Ectodermal cell (in vitro differentiated cells): Measurements from ENCODE around the gene PLCB4.

ENCODE experiments used
- H3K27ac ChIP-seq: 2 replicates; pipeline ENCODE4 v1.7.0; 2013; ENCODE audit warnings: mild to moderate bottlenecking, low read depth, low read length; ENCODE audit not compliant: insufficient read depth, poor library complexity, severe bottlenecking
- H3K27me3 ChIP-seq: 2 replicates; pipeline ENCODE4 v1.7.0; 2013; ENCODE audit warnings: mild to moderate bottlenecking, low read length; ENCODE audit not compliant: insufficient read depth, control insufficient read depth, poor library complexity, severe bottlenecking
- H3K36me3 ChIP-seq: one replicate; pipeline ENCODE4 v1.7.0; 2013; ENCODE audit warnings: low read length; ENCODE audit not compliant: control insufficient read depth, insufficient read depth
- H3K4me1 ChIP-seq: one replicate; pipeline ENCODE4 v1.7.0; 2013; ENCODE audit warnings: low read length; ENCODE audit not compliant: control insufficient read depth, insufficient read depth
- H3K4me3 ChIP-seq: 2 replicates; pipeline ENCODE4 v1.7.0; 2013; ENCODE audit warnings: low read depth, low read length, control low read depth; ENCODE audit not compliant: insufficient read depth
- H3K9me3 ChIP-seq: 2 replicates; pipeline ENCODE4 v1.7.0; 2013; ENCODE audit warnings: mild to moderate bottlenecking, low read length, moderate library complexity; ENCODE audit not compliant: control insufficient read depth
- WGBS, 2 experiments: methylation state at CpG; one replicate each; pipeline ENCODE4 v1.1.7; 2013; ENCODE audit warnings: missing lambda C conversion rate in 2 of 2; 5-methylcytosine and 5-hydroxymethylcytosine counted together

Gene PLCB4

DNA sequence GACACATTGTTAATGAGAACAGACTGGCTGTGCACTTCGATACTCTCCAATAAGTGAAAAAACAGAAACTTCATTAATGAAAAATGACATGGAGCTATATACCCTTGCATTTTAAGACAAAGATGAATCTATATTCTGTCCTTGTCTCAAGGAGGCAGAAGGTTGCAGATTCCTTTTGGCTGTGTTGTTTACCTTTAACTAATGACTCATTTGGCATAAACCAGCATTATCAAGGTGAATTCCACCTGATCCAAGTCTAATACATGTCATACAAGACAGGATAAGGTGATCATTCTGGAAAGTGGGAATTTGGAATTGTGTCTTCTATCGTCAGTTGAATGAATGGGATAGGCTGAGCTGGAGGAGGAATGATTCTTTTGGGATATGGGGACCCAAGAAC lies 192.9 kb downstream of the PLCB4 start:
- Histone ChIP-seq H3K4me3 (no peak overlapping the region), H3K9me3 (no peaks in the 10 kb centered on the region), H3K36me3 (no peaks in the 10 kb centered on the region), H3K27me3 (no peaks in the 10 kb centered on the region), H3K4me1 (peaks cover 4% of the 10 kb centered on the region), H3K27ac (no peak overlapping the region)
- WGBS, 2 experiments = 93 to 100% methylated on average over 2 of the region's 2 CpGs

GRCh38 chr20:9262653-9263194 lies 193.8 kb downstream of the PLCB4 start:
- WGBS, 2 experiments = 92 to 94% methylated on average over 3 of the region's 3 CpGs
- no peaks in the 10 kb centered on the region for H3K9me3 ChIP-seq
- no peaks in the 10 kb centered on the region for H3K36me3 ChIP-seq
- H3K27me3 ChIP-seq = no peaks in the 10 kb centered on the region
- H3K4me3 ChIP-seq = no peak overlapping the region
- peaks cover 4% of the 10 kb centered on the region for H3K4me1 ChIP-seq
- no peak overlapping the region for H3K27ac ChIP-seq

GRCh38 chr20:9269280-9269971 lies 200.5 kb downstream of the PLCB4 start:
- Histone ChIP-seq H3K27ac (no peak overlapping the region), H3K4me3 (no peak overlapping the region), H3K4me1 (no peaks in the 10 kb centered on the region), H3K36me3 (no peaks in the 10 kb centered on the region), H3K27me3 (no peaks in the 10 kb centered on the region), H3K9me3 (no peaks in the 10 kb centered on the region)
- 96% methylated on average over 2 of the region's 2 CpGs; no CpG with 5 or more reads in 1 of the 2 experiments for WGBS, 2 experiments

- no peaks in the 10 kb centered on the region for H3K9me3 ChIP-seq
These were observed 201.9 kb downstream of the PLCB4 start for GRCh38 chr20:9270831-9271230.

DNA sequence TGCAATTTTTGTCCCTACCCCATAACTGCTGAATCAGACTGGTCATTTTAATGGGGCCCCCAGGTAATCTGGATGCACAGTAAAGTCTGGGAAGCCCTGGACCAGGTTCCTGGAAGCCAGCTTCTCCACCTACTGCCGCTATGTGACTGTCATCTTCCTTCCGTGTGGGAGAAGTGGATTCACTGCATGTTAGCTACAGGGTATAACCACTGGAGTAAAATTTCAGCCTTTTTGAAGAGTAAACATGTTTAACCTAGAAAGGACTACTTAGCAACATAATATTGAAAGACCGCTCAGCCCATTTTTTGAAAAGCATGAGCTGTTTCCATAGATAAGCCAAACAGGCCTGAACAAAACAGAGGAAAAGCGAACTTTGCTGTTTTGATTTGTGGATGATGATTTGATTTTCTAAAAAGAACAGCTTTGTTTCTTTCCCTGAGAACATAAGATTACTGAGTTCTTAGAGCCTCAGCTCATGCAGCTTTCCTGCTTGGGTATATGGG lies 208.1 kb downstream of the PLCB4 start:
- H3K27ac ChIP-seq = no peak overlapping the region
- 95 to 98% methylated on average over 4 of the region's 4 CpGs for WGBS, 2 experiments
- no peaks in the 10 kb centered on the region for H3K9me3 ChIP-seq

More at GRCh38 chr20:9270831-9271230, 201.9 kb downstream of the PLCB4 start:
- Histone ChIP-seq H3K36me3 (no peaks in the 10 kb centered on the region), H3K4me3 (no peak overlapping the region), H3K27me3 (no peaks in the 10 kb centered on the region), H3K27ac (no peak overlapping the region), H3K4me1 (no peaks in the 10 kb centered on the region)

GRCh38 chr20:9279918-9280401 lies 211.1 kb downstream of the PLCB4 start:
- Histone ChIP-seq H3K36me3 (no peaks in the 10 kb centered on the region), H3K27me3 (no peaks in the 10 kb centered on the region), H3K9me3 (no peaks in the 10 kb centered on the region), H3K27ac (no peak overlapping the region), H3K4me1 (peaks cover 12% of the 10 kb centered on the region), H3K4me3 (no peak overlapping the region)
- WGBS, 2 experiments = 91 to 93% methylated on average over 2 of the region's 2 CpGs

More for the DNA sequence above, 208.1 kb downstream of the PLCB4 start:
- Histone ChIP-seq H3K4me3 (no peak overlapping the region), H3K27me3 (no peaks in the 10 kb centered on the region), H3K36me3 (no peaks in the 10 kb centered on the region), H3K4me1 (peaks cover 12% of the 10 kb centered on the region)

DNA sequence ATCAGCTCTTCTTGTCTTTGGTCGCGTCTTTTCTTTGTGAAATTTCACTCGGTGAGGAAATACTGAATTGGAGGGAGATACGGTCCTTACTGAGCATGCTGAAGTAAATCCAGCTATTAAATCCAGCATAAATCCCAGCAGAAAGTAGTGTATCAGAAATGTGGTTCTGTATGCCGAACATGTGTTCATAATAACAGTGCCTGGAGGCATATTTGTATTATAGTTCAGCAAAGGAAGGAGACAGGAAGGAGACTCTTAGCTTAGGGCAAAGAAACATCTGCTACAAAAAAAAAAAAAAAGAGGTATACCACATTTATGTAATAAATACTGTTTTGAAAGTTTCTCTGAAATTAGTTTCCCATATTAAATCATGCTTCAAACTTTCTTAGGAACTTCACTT lies 211.8 kb downstream of the PLCB4 start:
- Histone ChIP-seq H3K9me3 (no peaks in the 10 kb centered on the region), H3K27ac (no peak overlapping the region), H3K4me1 (peaks cover 12% of the 10 kb centered on the region), H3K4me3 (no peak overlapping the region), H3K27me3 (no peaks in the 10 kb centered on the region), H3K36me3 (no peaks in the 10 kb centered on the region)
- WGBS, 2 experiments = 94 to 98% methylated on average over 5 of the region's 5 CpGs

DNA sequence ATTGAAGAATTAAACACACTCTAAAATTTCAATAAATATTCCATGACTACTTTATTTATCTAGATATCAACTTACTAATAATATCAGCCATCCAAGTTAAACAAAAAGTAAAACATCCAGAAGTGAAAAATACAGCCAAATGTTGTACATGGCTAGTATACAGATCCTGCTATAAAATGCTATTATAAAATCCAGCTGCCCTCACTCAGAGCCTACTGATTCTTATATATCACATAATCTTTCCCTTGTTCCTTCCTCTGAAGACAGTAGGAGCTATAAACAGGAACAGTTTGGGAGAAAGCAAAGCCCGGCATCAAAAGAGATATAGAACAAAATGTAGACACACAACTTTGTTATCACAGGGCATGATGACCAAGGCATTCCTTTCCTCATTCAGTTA lies 212.9 kb downstream of the PLCB4 start:
- Histone ChIP-seq H3K4me3 (no peak overlapping the region), H3K9me3 (no peaks in the 10 kb centered on the region), H3K27ac (no peak overlapping the region), H3K4me1 (peaks cover 12% of the 10 kb centered on the region), H3K27me3 (no peaks in the 10 kb centered on the region), H3K36me3 (no peaks in the 10 kb centered on the region)
- 89 to 100% methylated on average over 1 of the region's 1 CpG for WGBS, 2 experiments

DNA sequence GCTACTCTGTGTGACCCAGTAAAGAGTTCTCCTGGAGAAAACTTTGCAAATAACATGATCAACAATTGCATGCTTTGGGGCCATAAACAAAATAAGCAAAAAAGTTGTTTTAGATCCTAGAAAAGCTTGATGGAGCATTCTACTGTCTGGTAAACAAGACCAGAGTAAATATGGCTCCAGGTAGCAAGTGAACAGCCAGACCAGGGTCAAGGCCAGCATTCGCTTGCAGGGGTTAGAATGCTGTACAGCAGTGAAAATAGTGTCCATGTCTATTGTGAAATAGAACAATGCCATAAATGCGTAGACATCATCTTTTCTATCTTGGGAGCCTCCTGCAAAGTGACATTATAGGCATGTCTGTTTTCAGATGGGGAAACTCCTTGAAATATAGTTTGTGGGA lies 216.7 kb downstream of the PLCB4 start:
- Histone ChIP-seq H3K4me3 (no peak overlapping the region), H3K27ac (no peak overlapping the region), H3K9me3 (no peaks in the 10 kb centered on the region), H3K36me3 (no peaks in the 10 kb centered on the region), H3K27me3 (no peaks in the 10 kb centered on the region), H3K4me1 (peaks cover under 1% of the 10 kb centered on the region)
- WGBS, 2 experiments = 95 to 96% methylated on average over 2 of the region's 2 CpGs

- WGBS, 2 experiments = 93% methylated on average over 3 of the region's 3 CpGs
- Histone ChIP-seq H3K9me3 (no peaks in the 10 kb centered on the region), H3K27me3 (no peaks in the 10 kb centered on the region), H3K36me3 (no peaks in the 10 kb centered on the region), H3K4me1 (no peaks in the 10 kb centered on the region), H3K27ac (no peak overlapping the region), H3K4me3 (no peak overlapping the region)
These were observed 217.9 kb downstream of the PLCB4 start for GRCh38 chr20:9286501-9287461.
